GM21737 (cell line): Measurements from ENCODE around the gene WNT5A.

Experiments used
- ATAC-seq: cut with Tn5 transposase; IDR thresholded peaks from one replicate; pipeline ENCODE4 v1.9.1; 2021; ENCODE audit warnings: mild to moderate bottlenecking, moderate library complexity; ENCODE audit not compliant: unreplicated experiment

The WNT5A gene

GRCh38 chr3:55486857-55487380 lies at the start of gene WNT5A:
TSS of gene WNT5A (minus strand) at chr3:55487306. CDS start at chr3:55486985, 321 bp downstream.
- no peak for ATAC-seq

- no peak for ATAC-seq
Observed at GRCh38 chr3:55534876-55535275, 47.8 kb upstream of the WNT5A start.

DNA sequence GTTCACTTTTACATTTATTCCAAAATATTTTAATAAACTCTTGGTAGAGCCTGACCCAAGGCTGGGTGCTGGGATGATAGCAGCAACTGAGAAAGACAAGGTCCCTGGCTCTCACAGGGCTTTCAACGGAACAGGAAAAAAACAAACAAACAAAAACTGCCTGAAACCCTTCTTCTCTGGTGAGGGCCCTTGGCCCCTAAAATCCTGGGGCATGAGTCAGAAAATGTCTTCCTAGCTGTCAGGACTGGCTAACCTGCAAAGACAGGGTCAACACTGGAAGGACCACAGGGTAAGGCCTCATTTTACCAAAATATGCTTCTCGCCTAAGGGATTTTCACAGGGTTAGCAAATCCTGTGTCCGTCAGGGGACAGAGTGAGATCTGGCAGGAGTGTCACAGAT lies 45.7 kb upstream of the WNT5A start:
- ATAC-seq = no peak

- ATAC-seq = no peak
Observed at GRCh38 chr3:55531321-55531720, 44.2 kb upstream of the WNT5A start.

DNA sequence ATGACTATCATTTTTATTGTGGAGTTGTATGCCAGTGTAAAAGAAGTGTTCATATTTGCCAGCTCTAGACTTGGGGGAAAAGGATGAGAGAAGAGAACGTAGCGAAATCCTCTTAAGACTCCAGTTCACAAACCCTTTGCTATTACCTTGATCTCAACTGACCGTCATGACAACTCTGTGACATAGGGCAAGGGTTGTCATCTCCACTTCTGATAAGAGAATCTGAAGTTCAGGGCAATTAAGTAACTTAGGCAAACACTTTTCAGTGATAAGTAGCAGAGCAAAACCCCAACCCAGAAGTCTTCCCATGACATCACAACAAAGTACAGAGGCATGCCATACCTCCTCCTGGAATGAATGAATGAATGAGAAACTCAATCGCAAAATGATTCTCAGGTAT lies 40.3 kb upstream of the WNT5A start:
- no peak for ATAC-seq

DNA sequence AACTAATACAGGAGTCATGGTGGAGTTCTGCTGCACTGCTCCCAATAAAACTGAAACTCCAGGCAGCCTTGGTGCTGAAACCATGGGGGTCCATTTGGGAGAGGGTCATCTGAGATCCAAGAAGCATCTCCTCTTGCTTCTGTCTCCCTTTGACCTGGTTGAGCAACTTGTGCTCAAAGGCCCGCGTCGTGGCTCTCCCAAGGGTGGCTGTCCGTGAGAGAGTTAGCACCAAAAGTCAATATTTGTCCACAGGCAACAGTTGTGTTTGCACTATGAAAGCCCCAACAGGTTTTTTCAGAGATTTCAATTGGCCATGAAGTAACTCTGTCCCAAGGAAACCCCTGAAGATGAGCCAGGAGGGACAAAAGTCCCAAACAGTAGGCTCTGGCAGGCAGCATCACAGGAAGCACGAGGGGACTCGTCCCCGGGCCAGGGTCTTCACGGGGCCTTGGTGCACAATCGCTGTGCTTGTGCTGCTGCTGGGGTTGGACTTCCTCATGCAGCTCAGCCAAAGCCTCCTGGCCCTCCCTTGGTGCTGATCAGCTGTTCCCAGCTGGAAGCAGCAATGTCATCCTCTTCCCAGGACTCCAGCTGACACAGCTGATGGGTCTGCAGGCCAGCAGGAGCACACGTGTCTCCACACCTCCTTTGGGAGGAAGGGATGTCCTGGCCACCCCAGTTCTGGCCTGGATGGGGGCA lies 39.4 kb upstream of the WNT5A start:
- no peak for ATAC-seq

- no peak for ATAC-seq
Observed at GRCh38 chr3:55525436-55525835, 38.3 kb upstream of the WNT5A start.

DNA sequence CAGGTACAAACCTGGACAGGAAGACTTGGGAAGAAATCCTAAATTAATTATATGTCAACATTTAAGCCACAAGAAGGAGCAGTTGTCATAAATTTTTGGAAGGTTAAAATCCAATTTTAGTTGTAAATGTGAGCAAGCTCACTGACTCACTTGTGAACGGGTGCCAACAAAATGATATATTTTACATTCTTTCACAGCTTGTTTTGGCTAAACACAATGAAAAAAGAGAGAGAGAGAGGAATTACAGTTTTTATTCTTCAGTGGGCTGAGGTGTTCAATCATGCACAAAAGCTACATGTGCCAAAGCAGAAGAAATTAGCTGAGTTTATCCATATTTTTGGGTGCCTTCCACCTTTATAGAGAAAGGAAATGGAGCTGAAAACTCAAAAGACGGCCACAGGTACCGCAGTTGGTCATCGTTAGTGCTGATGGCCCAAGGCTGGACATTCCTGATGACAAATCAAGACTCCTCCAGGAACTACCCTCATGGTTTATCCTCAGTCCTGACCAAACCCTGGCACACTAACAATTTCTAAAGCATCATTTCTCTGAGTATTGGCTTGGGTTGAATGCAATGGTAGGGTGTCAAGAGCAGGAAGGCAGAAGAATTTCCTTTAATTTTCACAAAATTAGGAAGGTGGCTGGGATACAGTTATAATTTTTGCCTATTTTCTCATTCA lies 37.6 kb upstream of the WNT5A start:
- ATAC-seq = no peak

GRCh38 chr3:55523471-55523870 lies 36.4 kb upstream of the WNT5A start:
- no peak for ATAC-seq

- ATAC-seq = no peak
Observed at GRCh38 chr3:55521738-55522421, 34.8 kb upstream of the WNT5A start.

- ATAC-seq = no peak
Observed at GRCh38 chr3:55521064-55521737, 34.1 kb upstream of the WNT5A start.

DNA sequence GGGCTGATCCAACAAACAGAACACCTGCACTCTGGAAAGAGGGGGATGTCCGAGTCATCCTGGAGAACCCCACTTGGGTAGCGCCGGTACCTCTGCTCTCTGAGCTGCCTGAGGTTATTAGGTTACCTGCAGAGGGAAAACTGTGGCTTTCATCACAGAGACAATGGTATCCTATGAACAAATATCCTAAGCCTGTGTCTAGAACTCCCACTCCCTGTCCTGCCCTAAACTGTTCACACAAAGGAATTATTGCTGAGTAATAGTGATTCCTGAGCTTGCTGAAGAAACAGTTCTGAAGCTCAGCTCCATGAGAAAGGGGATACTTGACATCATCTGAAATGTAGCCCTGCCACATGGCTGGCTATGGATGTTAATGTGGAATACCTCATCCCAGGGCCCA lies 31.9 kb upstream of the WNT5A start:
- ATAC-seq = no peak

- ATAC-seq = no peak
Observed at GRCh38 chr3:55518451-55518850, 31.3 kb upstream of the WNT5A start.

DNA sequence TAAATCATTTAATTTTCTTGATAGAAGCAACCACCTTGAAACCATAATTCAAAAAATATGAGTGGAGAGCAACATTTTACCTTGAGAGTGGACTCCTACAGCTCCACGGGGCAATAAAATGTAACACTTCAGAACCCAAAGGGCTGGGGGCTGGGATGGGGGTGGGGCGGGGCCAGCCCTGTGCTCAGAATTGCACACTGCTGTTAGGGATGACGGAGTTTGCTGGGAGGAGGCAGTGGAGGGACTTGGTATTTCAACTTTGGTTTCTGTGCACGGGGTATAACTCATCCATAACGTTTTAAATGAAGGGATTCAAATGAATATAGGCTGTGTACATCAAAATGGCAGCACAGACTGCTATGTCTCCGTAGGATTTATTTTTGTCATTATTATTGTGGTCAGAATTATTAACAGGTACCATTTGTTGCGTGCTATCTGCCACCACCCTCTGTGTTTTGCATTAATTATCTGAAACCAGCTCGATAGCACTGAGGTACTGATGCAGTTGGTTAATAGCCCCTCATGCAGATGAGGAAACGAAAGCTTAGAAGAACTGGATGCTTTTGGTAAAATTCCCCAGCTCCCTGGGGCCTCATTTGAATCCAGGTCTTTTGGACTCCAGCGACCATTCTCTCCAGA lies 29.4 kb upstream of the WNT5A start:
- no peak for ATAC-seq

GRCh38 chr3:55515550-55516246 lies 28.6 kb upstream of the WNT5A start:
- no peak for ATAC-seq

GRCh38 chr3:55514962-55515361 lies 27.9 kb upstream of the WNT5A start:
- no peak for ATAC-seq

DNA sequence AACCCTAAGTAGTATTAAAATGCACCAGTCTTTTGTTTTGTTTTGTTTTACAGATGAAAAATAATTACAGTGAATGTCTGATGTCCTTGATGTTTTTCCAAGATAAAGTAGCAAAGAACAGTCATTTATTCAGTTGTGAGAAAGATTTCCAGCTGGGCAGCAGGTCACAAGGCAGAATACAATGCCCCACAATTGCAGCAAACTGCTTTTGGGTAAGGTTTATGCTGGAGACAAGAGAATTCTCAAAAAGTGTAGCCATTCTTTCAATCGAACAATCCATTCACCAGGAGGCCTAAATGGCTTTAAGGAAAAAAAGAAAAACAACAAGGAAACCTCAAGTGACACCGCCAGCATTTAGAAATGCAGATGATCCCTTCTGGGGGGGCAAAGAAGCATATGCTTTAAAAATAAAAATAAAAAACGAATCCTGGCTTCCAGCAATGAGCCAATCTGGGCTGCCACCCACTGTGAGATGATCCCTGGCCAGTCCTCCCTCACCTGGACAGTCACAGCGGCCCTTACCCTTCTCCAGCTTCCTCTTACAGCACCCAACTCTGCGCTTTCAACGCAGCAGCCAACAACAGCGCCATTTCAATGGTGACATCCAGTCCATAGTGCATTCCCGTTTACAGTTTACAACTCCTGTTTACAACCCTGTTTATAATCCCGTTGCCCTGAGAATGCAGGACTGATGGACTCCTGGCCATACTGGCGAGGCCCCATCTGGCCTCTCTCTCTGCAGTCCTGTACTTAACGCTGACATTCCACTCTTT lies 25.7 kb upstream of the WNT5A start:
- ATAC-seq = no peak

GRCh38 chr3:55511895-55512570 lies 24.9 kb upstream of the WNT5A start:
- no peak for ATAC-seq

DNA sequence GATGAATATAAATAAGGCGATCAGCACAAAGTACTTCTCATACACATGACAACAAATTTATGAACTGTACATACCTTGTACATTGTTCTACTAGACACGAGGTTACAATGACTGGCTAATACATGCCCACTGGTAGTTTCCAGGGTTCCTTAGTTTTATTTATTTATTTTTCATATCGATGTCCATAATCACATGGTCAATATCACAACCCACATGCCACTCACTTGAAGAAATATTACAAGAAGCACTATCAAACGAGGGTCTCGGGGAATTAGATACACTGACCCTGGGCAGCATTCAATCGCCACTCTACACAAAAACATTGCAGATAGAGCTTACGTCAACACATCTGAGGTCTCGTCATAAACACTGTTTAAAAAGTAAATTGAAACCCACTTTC lies 21.2 kb upstream of the WNT5A start:
- ATAC-seq = no peak
